GM12864 (cell line): ENCODE results near the gene ARAP2.

Source experiments
- DNase-seq: peaks from one replicate; pipeline ENCODE4 v3.0.0-alpha.2; 2011; ENCODE audit warnings: low read depth
- H3K4me3 ChIP-seq: 2 replicates; pipeline ENCODE4 v1.5.1; 2011; ENCODE audit warnings: mild to moderate bottlenecking, low read depth, low read length, control low read depth
- CTCF ChIP-seq: IDR thresholded peaks from 2 replicates; pipeline ENCODE4 v1.5.1; 2011; ENCODE audit warnings: low read depth, mild to moderate bottlenecking, moderate library complexity, low read length, control low read depth, inconsistent platforms; ENCODE audit errors: missing control alignments

The ARAP2 gene

GRCh38 chr4:36244257-36245082 is at the start of gene ARAP2:
ARAP2 (minus strand) TSS chr4:36244514; CDS start chr4:36229486, 15,028 bp downstream.
- peak within 1 kb of the TSS; percentile 82 for H3K4me3 ChIP-seq
- TF ChIP-seq CTCF = peak; percentile 15
- DNase-seq = no peak

- DNase-seq = no peak
- no peak for TF ChIP-seq CTCF
- no peak overlapping the region; the same call in 1 of the 2 replicates for H3K4me3 ChIP-seq
Measured at GRCh38 chr4:36292556-36293188, 48.4 kb upstream of the ARAP2 start.

- DNase-seq = no peak
- no peak overlapping the region for H3K4me3 ChIP-seq
- no peak for TF ChIP-seq CTCF
Measured at GRCh38 chr4:36290641-36291040, 46.3 kb upstream of the ARAP2 start.

- no peak for TF ChIP-seq CTCF
- DNase-seq = no peak
Measured at GRCh38 chr4:36288731-36289426, 44.6 kb upstream of the ARAP2 start.

GRCh38 chr4:36286481-36286871 is 42.2 kb upstream of the ARAP2 start:
- no peak for DNase-seq

More at GRCh38 chr4:36288731-36289426, 44.6 kb upstream of the ARAP2 start:
- no peak overlapping the region for H3K4me3 ChIP-seq

More at GRCh38 chr4:36286481-36286871, 42.2 kb upstream of the ARAP2 start:
- no peak for TF ChIP-seq CTCF
- no peak overlapping the region for H3K4me3 ChIP-seq
